ENCODE data around the gene PRSS57.

PRSS57 gene

GRCh38 chr19:639253-640160 is 55.7 kb downstream of the PRSS57 start, which contains the start of gene FGF22:
Gene FGF22, plus strand, starts transcription at chr19:639879. Its CDS starts 47 bp downstream, at chr19:639926.
- H3K4me3 ChIP-seq (ENCODE audit: low read depth, low read length): peak within 1 kb of the TSS; percentile 27

GRCh38 chr19:638906-639252 is 56.4 kb downstream of the PRSS57 start:
- H3K4me3 ChIP-seq (ENCODE audit: low read depth, low read length): no peak overlapping the region
